A549 (cell line): ENCODE results near the gene PCYT2.

ENCODE experiments used
- CTCF ChIP-seq: fragments of >200 bp; sonication (Bioruptor Twin); formaldehyde crosslinking; IDR thresholded peaks from 3 replicates; pipeline ENCODE4 v1.5.1; 2016
- RNF2 ChIP-seq: fragments of 200-600 bp; sonication (generic); IDR thresholded peaks from 2 replicates; pipeline ENCODE4 v1.6.1; 2016; ENCODE audit warnings: low read depth, mild to moderate bottlenecking, antibody characterized with exemption, moderate library complexity, borderline replicate concordance

GRCh38 chr17:81904600-81905423, 6.4 kb downstream of the PCYT2 start:
- TF ChIP-seq CTCF (no peak), RNF2 (no peak)
